HFFc6 (cell line): Measurements from ENCODE around the gene RBM5. TPM values are rescaled to one million over a fixed set of nuclear protein-coding genes. Genes with fewer than 3 reads are reported as not detected.

Source experiments
- DNase-seq: peaks from one replicate; pipeline ENCODE4 v3.0.0-alpha.2; 2018
- H3K27ac Mint-ChIP-seq: 2 replicates; pipeline ENCODE4 v1.8.0; 2020; ENCODE audit warnings: mild to moderate bottlenecking, mixed read lengths
- H3K27me3 Mint-ChIP-seq: 2 replicates; pipeline ENCODE4 v1.8.0; 2021; ENCODE audit warnings: mild to moderate bottlenecking, moderate library complexity, mixed read lengths; ENCODE audit not compliant: insufficient read depth
- H3K36me3 Mint-ChIP-seq: 2 replicates; pipeline ENCODE4 v1.8.0; 2021; ENCODE audit warnings: low read depth, mixed read lengths
- H3K4me1 Mint-ChIP-seq: 2 replicates; pipeline ENCODE4 v1.8.0; 2020; ENCODE audit warnings: low read depth, mixed read lengths
- H3K4me3 Mint-ChIP-seq: 2 replicates; pipeline ENCODE4 v1.8.0; 2020; ENCODE audit warnings: mild to moderate bottlenecking, moderate library complexity, mixed read lengths
- H3K9me3 Mint-ChIP-seq: 2 replicates; pipeline ENCODE4 v1.8.0; 2020; ENCODE audit warnings: mild to moderate bottlenecking, mixed read lengths
- CTCF ChIP-seq: fragments of 200-600 bp; sonication (generic); IDR thresholded peaks from 2 replicates; pipeline ENCODE4 v1.5.0; 2021; ENCODE audit warnings: antibody characterized with exemption, mild to moderate bottlenecking
- total RNA-seq, 6 experiments: library from RNA; stranded (reverse); fragmentation: NEBNext Ultra II Directional; extraction: Animal tissue kit (Norgen Biotek cat#: 25700); gene quantifications; 2 replicates in 1 of 6; 3 replicates in 5 of 6; pipeline ENCODE4 v1.2.3, GENCODE V29; 2021

Gene RBM5
- total RNA-seq, 6 experiments from 2014 or later = 69.3 to 83.8 (median 78.5) TPM

- Mint-ChIP-seq H3K4me3 (no peak overlapping the region), H3K9me3 (no peaks in the 10 kb centered on the region), H3K27me3 (peaks cover 16% of the 10 kb centered on the region), H3K36me3 (no peaks in the 10 kb centered on the region), H3K4me1 (peaks cover 34% of the 10 kb centered on the region), H3K27ac (no peak overlapping the region)
- no peak for TF ChIP-seq CTCF
- DNase-seq = no peak
These were observed 39.3 kb downstream of the RBM5 start for GRCh38 chr3:50128001-50128400.

- H3K27ac Mint-ChIP-seq = no peak overlapping the region
- TF ChIP-seq CTCF = no peak
- no peaks in the 10 kb centered on the region for H3K9me3 Mint-ChIP-seq
- peaks cover 21% of the 10 kb centered on the region for H3K4me1 Mint-ChIP-seq
- peaks cover 17% of the 10 kb centered on the region for H3K27me3 Mint-ChIP-seq
- no peak for DNase-seq
- no peaks in the 10 kb centered on the region for H3K36me3 Mint-ChIP-seq
- H3K4me3 Mint-ChIP-seq = no peak overlapping the region
These were observed 41.7 kb downstream of the RBM5 start for GRCh38 chr3:50130436-50130835.

- H3K4me1 Mint-ChIP-seq = 0 out of 2 replicates have a peak, but pooled peaks cover 4% of the 10 kb centered on the region
- peaks cover 19% of the 10 kb centered on the region for H3K27me3 Mint-ChIP-seq
- H3K9me3 Mint-ChIP-seq = no peaks in the 10 kb centered on the region
- no peaks in the 10 kb centered on the region for H3K36me3 Mint-ChIP-seq
- TF ChIP-seq CTCF = no peak
- DNase-seq = no peak
- H3K4me3 Mint-ChIP-seq = no peak overlapping the region
- H3K27ac Mint-ChIP-seq = no peak overlapping the region
These were observed 43.9 kb downstream of the RBM5 start for GRCh38 chr3:50132421-50133282.

GRCh38 chr3:50133283-50133615, 44.5 kb downstream of the RBM5 start:
- no peak for DNase-seq
- Mint-ChIP-seq H3K36me3 (no peaks in the 10 kb centered on the region), H3K4me1 (peaks cover 4% of the 10 kb centered on the region), H3K9me3 (no peaks in the 10 kb centered on the region), H3K27me3 (peaks cover 20% of the 10 kb centered on the region), H3K27ac (no peak overlapping the region), H3K4me3 (no peak overlapping the region)
- TF ChIP-seq CTCF = no peak

GRCh38 chr3:50134367-50134766, 45.6 kb downstream of the RBM5 start:
- Mint-ChIP-seq H3K36me3 (no peaks in the 10 kb centered on the region), H3K9me3 (no peaks in the 10 kb centered on the region), H3K4me1 (peaks cover 14% of the 10 kb centered on the region), H3K27ac (no peak overlapping the region), H3K27me3 (peaks cover 20% of the 10 kb centered on the region), H3K4me3 (no peak overlapping the region)
- no peak for DNase-seq
- TF ChIP-seq CTCF = no peak
